22Rv1 (cell line): Measurements from ENCODE around the gene ASF1B.
"Not testable (repeated sequence)": the region's sequence is repeated elsewhere in the genome, so short reads cannot be mapped to it uniquely, and the experiment has no call there.

ENCODE experiments used
- H3K27ac ChIP-seq: fragments of 450-650 bp; 2 replicates; pipeline ENCODE4 v1.5.1; 2017
- ZFX ChIP-seq: fragments of 450-650 bp; IDR thresholded peaks from 2 replicates; pipeline ENCODE4 v1.6.1; 2017; ENCODE audit warnings: antibody characterized with exemption, borderline replicate concordance
- TF ChIP-seq, protein P1 (sequence below): fragments of 450-650 bp; IDR thresholded peaks from 2 replicates; pipeline ENCODE4 v1.5.1; 2017; ENCODE audit warnings: mild to moderate bottlenecking

The ASF1B gene

DNA sequence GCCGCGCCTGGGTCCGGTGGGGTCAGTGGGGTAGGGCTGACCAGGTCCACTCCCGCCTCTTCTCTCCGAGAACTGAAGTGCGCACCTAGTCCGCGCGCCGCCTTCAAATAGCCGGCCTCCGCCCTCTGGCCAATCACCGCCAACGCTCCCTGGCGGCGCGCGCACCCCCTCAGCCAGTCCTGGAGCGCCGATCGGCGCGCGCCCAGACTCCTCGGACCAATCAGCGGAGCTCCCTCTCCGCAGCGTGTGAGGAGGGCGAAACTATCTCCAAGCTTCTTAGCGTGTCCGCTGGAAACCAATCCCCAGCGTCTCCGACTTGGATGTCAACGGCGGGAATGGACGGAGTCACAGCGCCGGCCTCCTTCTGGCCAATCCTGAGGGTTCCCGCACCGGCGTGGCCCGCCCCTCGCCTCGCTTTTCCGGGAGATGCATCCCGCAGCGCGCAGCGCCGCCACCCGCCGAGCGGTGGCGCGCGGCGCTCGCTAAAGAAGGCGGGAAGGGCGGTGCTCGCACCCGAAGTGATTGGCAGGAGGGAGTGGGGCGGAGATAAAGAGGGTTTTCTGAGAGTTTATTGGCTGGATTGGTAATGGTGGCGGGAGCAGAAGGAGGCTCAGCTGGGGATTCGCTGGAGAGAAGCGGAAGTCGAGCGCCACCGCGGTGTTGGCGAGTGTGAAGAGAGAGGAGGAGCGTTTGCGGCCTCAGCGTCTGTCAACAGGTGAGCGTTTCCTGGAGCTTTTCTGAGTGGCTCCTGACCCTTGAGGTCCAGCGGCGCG is at the start of gene ASF1B:
Gene ASF1B, minus strand, starts transcription at position 81 of the 773 bp plus-strand sequence. CDS start 133 bp downstream, outside the sequence.
- H3K27ac ChIP-seq, result peak within 1 kb of the TSS; percentile 91
- TF ChIP-seq, protein P1, sequence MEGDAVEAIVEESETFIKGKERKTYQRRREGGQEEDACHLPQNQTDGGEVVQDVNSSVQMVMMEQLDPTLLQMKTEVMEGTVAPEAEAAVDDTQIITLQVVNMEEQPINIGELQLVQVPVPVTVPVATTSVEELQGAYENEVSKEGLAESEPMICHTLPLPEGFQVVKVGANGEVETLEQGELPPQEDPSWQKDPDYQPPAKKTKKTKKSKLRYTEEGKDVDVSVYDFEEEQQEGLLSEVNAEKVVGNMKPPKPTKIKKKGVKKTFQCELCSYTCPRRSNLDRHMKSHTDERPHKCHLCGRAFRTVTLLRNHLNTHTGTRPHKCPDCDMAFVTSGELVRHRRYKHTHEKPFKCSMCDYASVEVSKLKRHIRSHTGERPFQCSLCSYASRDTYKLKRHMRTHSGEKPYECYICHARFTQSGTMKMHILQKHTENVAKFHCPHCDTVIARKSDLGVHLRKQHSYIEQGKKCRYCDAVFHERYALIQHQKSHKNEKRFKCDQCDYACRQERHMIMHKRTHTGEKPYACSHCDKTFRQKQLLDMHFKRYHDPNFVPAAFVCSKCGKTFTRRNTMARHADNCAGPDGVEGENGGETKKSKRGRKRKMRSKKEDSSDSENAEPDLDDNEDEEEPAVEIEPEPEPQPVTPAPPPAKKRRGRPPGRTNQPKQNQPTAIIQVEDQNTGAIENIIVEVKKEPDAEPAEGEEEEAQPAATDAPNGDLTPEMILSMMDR, result peak; percentile 93
- no peak for TF ChIP-seq ZFX

DNA sequence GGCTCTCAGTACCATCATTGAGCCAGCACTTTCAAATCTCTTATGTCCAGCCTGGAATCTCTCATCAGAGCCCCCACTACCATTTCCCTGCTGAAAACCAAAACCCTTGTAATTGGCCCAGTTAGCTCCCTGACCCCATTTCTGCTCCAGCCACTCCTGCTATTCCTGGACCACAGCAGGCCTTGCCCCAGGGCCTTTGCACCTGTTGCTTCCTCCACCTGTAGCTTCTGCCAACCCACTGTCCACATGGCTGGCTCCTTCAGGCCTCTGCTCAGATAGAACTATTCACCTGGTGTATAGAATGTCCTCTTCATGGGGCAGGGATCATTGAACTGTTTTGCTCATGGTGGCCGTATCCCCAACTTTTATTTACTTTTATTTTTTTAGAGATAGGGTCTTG is 49.3 kb upstream of the ASF1B start:
- H3K27ac ChIP-seq, result not testable (repeated sequence)

DNA sequence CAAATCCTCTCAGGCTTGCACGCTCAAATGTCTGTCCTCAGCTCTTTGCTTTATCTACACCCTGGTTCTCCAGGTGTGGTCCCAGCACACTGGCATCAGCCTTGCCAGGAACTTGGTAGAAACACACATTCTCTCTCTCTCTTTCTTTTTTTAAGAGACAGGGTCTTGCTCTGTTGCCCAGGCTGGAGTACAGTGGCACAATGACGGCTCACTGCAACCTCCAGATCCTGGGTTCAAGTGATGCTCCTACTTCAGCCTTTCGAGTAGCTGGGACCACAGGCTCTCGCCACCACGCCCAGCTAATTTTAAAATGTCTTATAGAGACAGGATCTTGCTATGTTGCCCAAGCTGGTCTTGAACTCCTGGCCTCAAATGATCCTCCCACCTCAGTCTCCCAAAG is 48.8 kb upstream of the ASF1B start:
- TF ChIP-seq, protein P1, result no peak
- no peak for TF ChIP-seq ZFX
- H3K27ac ChIP-seq, result no peak overlapping the region

DNA sequence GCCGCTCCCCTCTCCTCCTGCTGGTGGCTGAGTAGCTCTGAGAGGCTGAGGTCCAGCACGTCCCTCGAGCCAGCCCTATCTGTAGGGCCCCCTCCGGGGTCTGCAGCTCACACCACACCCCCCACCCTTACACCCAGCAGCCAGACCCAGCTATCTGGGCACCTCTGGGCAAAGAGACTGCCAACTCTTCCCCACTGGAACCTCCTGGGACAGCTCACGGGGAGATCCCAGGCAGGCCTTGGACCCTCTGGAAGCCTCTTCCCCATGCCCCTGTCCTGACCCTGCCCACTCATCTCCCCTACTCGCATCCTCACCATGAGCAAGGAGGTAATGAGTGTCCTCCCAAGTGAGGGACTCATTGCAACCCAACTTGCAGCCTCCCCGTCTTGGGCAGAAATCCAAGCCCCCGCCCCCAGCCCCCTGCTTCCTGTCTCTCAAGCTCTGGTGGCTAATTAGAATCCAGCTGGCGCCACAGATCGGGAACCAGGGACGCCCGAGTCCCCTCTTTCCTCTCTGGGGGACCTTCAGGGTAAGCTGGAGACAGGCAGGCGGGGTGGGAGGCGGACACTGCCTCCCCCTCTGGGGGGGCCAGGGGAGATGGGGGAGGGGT is 47.5 kb upstream of the ASF1B start:
- no peak overlapping the region for H3K27ac ChIP-seq
- TF ChIP-seq, protein P1, result no peak
- TF ChIP-seq ZFX, result no peak

DNA sequence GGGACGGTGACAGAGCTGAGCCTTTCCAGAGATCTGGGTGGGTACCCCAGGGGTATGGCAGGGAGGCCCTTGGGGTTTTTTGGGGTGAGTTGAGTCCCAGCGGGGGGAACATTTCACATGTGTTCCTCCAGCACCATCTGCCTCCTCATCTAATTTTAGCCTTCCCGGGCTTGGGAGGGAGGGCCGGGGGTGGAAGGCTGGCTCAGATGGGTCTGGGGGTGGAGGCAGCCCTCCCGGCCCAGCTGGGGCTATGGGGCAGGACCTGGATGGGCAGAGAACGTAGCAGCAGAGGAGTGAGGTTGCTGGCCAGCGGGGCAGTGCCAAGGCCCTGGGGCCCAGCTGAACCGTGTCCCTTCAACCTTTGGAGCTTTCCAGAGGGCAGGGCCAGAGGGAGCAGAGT is 46.1 kb upstream of the ASF1B start:
- no peak overlapping the region for H3K27ac ChIP-seq
- TF ChIP-seq, protein P1, result no peak
- TF ChIP-seq ZFX, result no peak

DNA sequence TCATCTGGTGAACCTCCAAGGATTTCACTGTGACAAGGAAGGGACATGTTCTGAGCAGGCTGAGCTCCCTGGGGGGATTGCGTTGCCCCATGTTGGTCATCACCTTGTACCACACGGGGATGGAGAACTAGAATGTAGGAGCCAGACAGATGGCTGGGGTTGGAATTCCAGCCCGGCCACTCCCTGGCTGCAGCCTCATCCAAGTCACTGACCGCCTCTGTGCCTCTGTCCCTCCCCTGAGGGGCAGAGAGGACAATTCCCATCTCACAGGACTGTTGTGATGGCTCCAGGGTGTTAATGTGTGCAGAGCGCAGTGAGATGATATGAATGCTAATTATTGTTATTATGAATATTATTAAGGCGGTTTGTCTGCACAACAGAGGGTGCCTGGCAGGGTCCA is 45.5 kb upstream of the ASF1B start:
- no peak overlapping the region for H3K27ac ChIP-seq
- TF ChIP-seq ZFX, result no peak
- TF ChIP-seq, protein P1, result no peak

DNA sequence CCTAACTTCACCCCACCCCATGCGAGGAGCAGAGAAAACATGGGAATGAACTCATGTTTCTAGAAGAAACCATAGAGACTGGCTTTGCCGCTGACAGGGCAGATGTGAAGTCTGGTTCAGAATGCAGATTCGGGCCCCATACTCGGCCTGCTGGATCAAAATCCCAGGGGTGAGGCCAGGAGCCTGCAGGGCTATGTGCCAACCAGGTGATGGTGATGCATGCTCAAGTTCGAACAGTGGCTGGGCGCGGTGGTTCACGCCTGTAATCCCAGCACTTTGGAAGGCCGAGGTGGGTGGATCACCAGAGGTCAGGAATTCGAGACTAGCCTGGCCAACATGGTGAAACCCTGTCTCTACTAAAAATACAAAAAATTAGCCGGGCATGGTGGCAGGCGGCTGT is 44.8 kb upstream of the ASF1B start:
- not testable (repeated sequence) for H3K27ac ChIP-seq

DNA sequence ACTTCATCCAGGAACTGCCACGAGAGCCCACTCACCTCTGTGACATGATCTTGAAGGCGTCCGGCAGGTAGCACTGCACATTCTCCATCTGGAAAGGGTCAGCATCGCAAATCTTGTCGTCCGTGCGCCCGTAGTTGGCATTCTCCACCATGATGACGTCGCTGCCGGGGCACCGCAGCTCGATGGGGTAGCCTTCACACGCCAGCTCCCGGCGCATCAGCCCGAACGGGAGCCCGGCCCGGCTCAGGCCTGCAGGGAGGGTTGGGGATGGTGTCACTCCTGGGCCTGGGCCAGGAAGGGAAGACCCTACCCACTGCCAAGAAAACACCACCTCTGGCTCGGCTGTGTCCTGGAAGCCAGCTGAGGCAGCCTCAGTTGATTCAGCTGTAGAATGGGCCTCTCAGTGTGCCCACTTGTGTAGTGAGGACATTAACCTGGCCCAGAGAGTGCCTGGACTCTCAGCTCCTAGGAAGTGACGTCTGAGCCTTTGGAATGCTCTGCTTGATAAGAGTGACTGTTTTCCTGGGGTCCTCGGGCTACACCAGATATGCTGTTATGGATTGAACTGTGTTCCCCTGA is 41.2 kb upstream of the ASF1B start:
- no peak for TF ChIP-seq ZFX
- TF ChIP-seq, protein P1, result no peak
- H3K27ac ChIP-seq, result no peak overlapping the region
